ENCODE results near the gene CCDC197. TPM values are rescaled to one million over a fixed set of nuclear protein-coding genes. Genes with fewer than 3 reads are reported as not detected.

Gene CCDC197
- total RNA-seq, 1 experiment from 2014 or later = not detected

- DNase-seq = no peak
- no peak overlapping the region for H3K27ac ChIP-seq (ENCODE audit: low read length)
- H3K4me3 ChIP-seq (ENCODE audit: low read length) = no peak overlapping the region
- no peaks in the 10 kb centered on the region for H3K79me2 ChIP-seq (ENCODE audit: low read length)
- H3K4me2 ChIP-seq (ENCODE audit: low read depth, low read length, poor library complexity, severe bottlenecking) = no peak overlapping the region
- no peak overlapping the region for H3K9ac ChIP-seq (ENCODE audit: low read length)
- no peaks in the 10 kb centered on the region for H3K27me3 ChIP-seq (ENCODE audit: low read length)
- H3K9me3 ChIP-seq (ENCODE audit: low read length) = no peaks in the 10 kb centered on the region
- peaks cover 22% of the 10 kb centered on the region for H4K20me1 ChIP-seq (ENCODE audit: insufficient read depth, low read depth, low read length)
- no peaks in the 10 kb centered on the region for H3K4me1 ChIP-seq (ENCODE audit: low read length)
- H3K9me2 ChIP-seq (replicated peaks; ENCODE audit: insufficient read depth, low read length) = no peaks in the 10 kb centered on the region
- H2AFZ ChIP-seq (ENCODE audit: low read length) = no peak overlapping the region
- peaks cover 32% of the 10 kb centered on the region for H3K36me3 ChIP-seq (ENCODE audit: insufficient read depth, low read length)
These were observed 48.0 kb downstream of the CCDC197 start for GRCh38 chr14:94045101-94045500.

- Histone ChIP-seq H3K4me2 (ENCODE audit: low read depth, low read length, poor library complexity, severe bottlenecking) (no peak overlapping the region), H3K27ac (ENCODE audit: low read length) (no peak overlapping the region), H3K4me1 (ENCODE audit: low read length) (no peaks in the 10 kb centered on the region), H2AFZ (ENCODE audit: low read length) (no peak overlapping the region), H3K9ac (ENCODE audit: low read length) (no peak overlapping the region), H3K9me3 (ENCODE audit: low read length) (no peaks in the 10 kb centered on the region), H3K4me3 (ENCODE audit: low read length) (no peak overlapping the region), H3K36me3 (ENCODE audit: insufficient read depth, low read length) (peaks cover 38% of the 10 kb centered on the region), H4K20me1 (ENCODE audit: insufficient read depth, low read depth, low read length) (peaks cover 22% of the 10 kb centered on the region), H3K9me2 (replicated peaks; ENCODE audit: insufficient read depth, low read length) (no peaks in the 10 kb centered on the region), H3K27me3 (ENCODE audit: low read length) (no peaks in the 10 kb centered on the region), H3K79me2 (ENCODE audit: low read length) (no peaks in the 10 kb centered on the region)
- DNase-seq = no peak
These were observed 48.7 kb downstream of the CCDC197 start for GRCh38 chr14:94045563-94046345.

- Histone ChIP-seq H3K79me2 (ENCODE audit: low read length) (no peaks in the 10 kb centered on the region), H4K20me1 (ENCODE audit: insufficient read depth, low read depth, low read length) (peaks cover 22% of the 10 kb centered on the region), H2AFZ (ENCODE audit: low read length) (no peak overlapping the region), H3K9ac (ENCODE audit: low read length) (no peak overlapping the region), H3K27me3 (ENCODE audit: low read length) (no peaks in the 10 kb centered on the region), H3K27ac (ENCODE audit: low read length) (no peak overlapping the region), H3K9me2 (replicated peaks; ENCODE audit: insufficient read depth, low read length) (no peaks in the 10 kb centered on the region), H3K9me3 (ENCODE audit: low read length) (no peaks in the 10 kb centered on the region), H3K4me1 (ENCODE audit: low read length) (no peaks in the 10 kb centered on the region), H3K4me2 (ENCODE audit: low read depth, low read length, poor library complexity, severe bottlenecking) (no peak overlapping the region), H3K4me3 (ENCODE audit: low read length) (no peak overlapping the region), H3K36me3 (ENCODE audit: insufficient read depth, low read length) (peaks cover 47% of the 10 kb centered on the region)
- no peak for DNase-seq
These were observed 49.7 kb downstream of the CCDC197 start for GRCh38 chr14:94046696-94047250.

GRCh38 chr14:94047581-94047980, 50.5 kb downstream of the CCDC197 start:
- Histone ChIP-seq H3K9me2 (replicated peaks; ENCODE audit: insufficient read depth, low read length) (no peaks in the 10 kb centered on the region), H3K27ac (ENCODE audit: low read length) (no peak overlapping the region), H3K4me1 (ENCODE audit: low read length) (no peaks in the 10 kb centered on the region), H3K27me3 (ENCODE audit: low read length) (no peaks in the 10 kb centered on the region), H3K9me3 (ENCODE audit: low read length) (no peaks in the 10 kb centered on the region), H3K36me3 (ENCODE audit: insufficient read depth, low read length) (peaks cover 56% of the 10 kb centered on the region), H4K20me1 (ENCODE audit: insufficient read depth, low read depth, low read length) (peaks cover 22% of the 10 kb centered on the region), H2AFZ (ENCODE audit: low read length) (no peak overlapping the region), H3K79me2 (ENCODE audit: low read length) (no peaks in the 10 kb centered on the region), H3K4me3 (ENCODE audit: low read length) (no peak overlapping the region), H3K9ac (ENCODE audit: low read length) (no peak overlapping the region), H3K4me2 (ENCODE audit: low read depth, low read length, poor library complexity, severe bottlenecking) (no peak overlapping the region)
- no peak for DNase-seq

- H3K27ac ChIP-seq (ENCODE audit: low read length) = no peak overlapping the region
- no peaks in the 10 kb centered on the region for H3K4me1 ChIP-seq (ENCODE audit: low read length)
- peaks cover 17% of the 10 kb centered on the region for H4K20me1 ChIP-seq (ENCODE audit: insufficient read depth, low read depth, low read length)
- H3K79me2 ChIP-seq (ENCODE audit: low read length) = no peaks in the 10 kb centered on the region
- no peaks in the 10 kb centered on the region for H3K9me3 ChIP-seq (ENCODE audit: low read length)
- no peak overlapping the region for H2AFZ ChIP-seq (ENCODE audit: low read length)
- H3K9me2 ChIP-seq (replicated peaks; ENCODE audit: insufficient read depth, low read length) = no peaks in the 10 kb centered on the region
- H3K9ac ChIP-seq (ENCODE audit: low read length) = no peak overlapping the region
- no peak overlapping the region for H3K4me3 ChIP-seq (ENCODE audit: low read length)
- DNase-seq = no peak
- H3K36me3 ChIP-seq (ENCODE audit: insufficient read depth, low read length) = peaks cover 63% of the 10 kb centered on the region
- no peaks in the 10 kb centered on the region for H3K27me3 ChIP-seq (ENCODE audit: low read length)
- H3K4me2 ChIP-seq (ENCODE audit: low read depth, low read length, poor library complexity, severe bottlenecking) = no peak overlapping the region
These were observed 51.9 kb downstream of the CCDC197 start for GRCh38 chr14:94048691-94049624.

GRCh38 chr14:94049625-94050023, 52.5 kb downstream of the CCDC197 start:
- Histone ChIP-seq H3K4me2 (ENCODE audit: low read depth, low read length, poor library complexity, severe bottlenecking) (no peak overlapping the region), H3K4me3 (ENCODE audit: low read length) (no peak overlapping the region), H3K27me3 (ENCODE audit: low read length) (no peaks in the 10 kb centered on the region), H2AFZ (ENCODE audit: low read length) (no peak overlapping the region), H3K9ac (ENCODE audit: low read length) (no peak overlapping the region), H3K9me3 (ENCODE audit: low read length) (no peaks in the 10 kb centered on the region), H3K27ac (ENCODE audit: low read length) (no peak overlapping the region), H3K9me2 (replicated peaks; ENCODE audit: insufficient read depth, low read length) (no peaks in the 10 kb centered on the region), H4K20me1 (ENCODE audit: insufficient read depth, low read depth, low read length) (peaks cover 17% of the 10 kb centered on the region), H3K36me3 (ENCODE audit: insufficient read depth, low read length) (peaks cover 69% of the 10 kb centered on the region), H3K79me2 (ENCODE audit: low read length) (no peaks in the 10 kb centered on the region), H3K4me1 (ENCODE audit: low read length) (no peaks in the 10 kb centered on the region)
- no peak for DNase-seq

GRCh38 chr14:94050231-94050880, 53.3 kb downstream of the CCDC197 start:
- H3K9ac ChIP-seq (ENCODE audit: low read length) = no peak overlapping the region
- H4K20me1 ChIP-seq (ENCODE audit: insufficient read depth, low read depth, low read length) = peaks cover 17% of the 10 kb centered on the region
- no peak overlapping the region for H3K4me3 ChIP-seq (ENCODE audit: low read length)
- peaks cover 76% of the 10 kb centered on the region for H3K36me3 ChIP-seq (ENCODE audit: insufficient read depth, low read length)
- H3K4me2 ChIP-seq (ENCODE audit: low read depth, low read length, poor library complexity, severe bottlenecking) = no peak overlapping the region
- no peaks in the 10 kb centered on the region for H3K4me1 ChIP-seq (ENCODE audit: low read length)
- DNase-seq = no peak
- no peaks in the 10 kb centered on the region for H3K9me3 ChIP-seq (ENCODE audit: low read length)
- H3K27me3 ChIP-seq (ENCODE audit: low read length) = no peaks in the 10 kb centered on the region
- H2AFZ ChIP-seq (ENCODE audit: low read length) = no peak overlapping the region
- H3K79me2 ChIP-seq (ENCODE audit: low read length) = no peaks in the 10 kb centered on the region
- no peaks in the 10 kb centered on the region for H3K9me2 ChIP-seq (replicated peaks; ENCODE audit: insufficient read depth, low read length)
- no peak overlapping the region for H3K27ac ChIP-seq (ENCODE audit: low read length)
